GM12878 (cell line): ENCODE results near the gene ERVK3-1. TPM values are rescaled to one million over a fixed set of nuclear protein-coding genes. Genes with fewer than 3 reads are reported as not detected.

ENCODE experiments used
- ATAC-seq: fragments of 200-7000 bp; cut with Tn5 transposase; 3 replicates; pipeline ENCODE4 v1.9.1; 2020; ENCODE audit warnings: mild to moderate bottlenecking, moderate library complexity
- BruUV-seq: library from RNA; stranded (reverse); fragments of 400-500 nt; replicated peaks from 2 replicates; lab custom pipeline; 2021; lab: Mats Ljungman, UMichigan
- CTCF ChIA-PET: fragments of 300-600 bp; sonication (Branson Sonifier 250); formaldehyde crosslinking; extraction: SDS; loops from one replicate; lab custom pipeline; 2021; ENCODE audit warnings: inconsistent platforms; lab: Yijun Ruan, JAX
- POLR2A ChIA-PET: fragments of 350-600 bp; formaldehyde crosslinking; extraction: SDS; loops from one replicate; lab custom pipeline; 2021; ENCODE audit warnings: inconsistent platforms; lab: Charles Lee
- RAD21 ChIA-PET: fragments of 300-600 bp; sonication (Branson Sonifier 250); formaldehyde crosslinking; loops from one replicate; lab custom pipeline; 2023; ENCODE audit warnings: antibody characterized with exemption; ENCODE audit not compliant: unreplicated experiment; lab: Charles Lee
- SMC1A ChIA-PET: fragments of 300-600 bp; sonication (Branson Sonifier 250); formaldehyde crosslinking; loops from one replicate; lab custom pipeline; 2023; ENCODE audit not compliant: unreplicated experiment, uncharacterized antibody; lab: Charles Lee
- DNase-seq: peaks from one replicate; pipeline ENCODE4 v3.0.0-alpha.2; 2011; ENCODE audit warnings: low read depth, low spot score
- FAIRE-seq: peaks from 3 replicates; lab custom pipeline; 2011; peaks lifted over from hg19 to GRCh38; lab: Jason Lieb, UNC
- H2AFZ ChIP-seq: 2 replicates; pipeline ENCODE4 v1.6.0; 2011; ENCODE audit warnings: low read depth, low read length, control low read depth; ENCODE audit not compliant: control insufficient read depth
- H3K27ac ChIP-seq: 2 replicates; pipeline ENCODE4 v1.5.1; 2011; ENCODE audit warnings: control low read depth; ENCODE audit not compliant: control insufficient read depth, insufficient read depth
- H3K27me3 ChIP-seq, 2 experiments: replicated peaks in 1 of 2; 2 replicates each; pipeline versions ENCODE4 v1.6.0 to v1.6.1; 2011; ENCODE audit warnings: low read length in 1 of 2; ENCODE audit not compliant: control insufficient read depth in 2 of 2, insufficient read depth in 2 of 2
- H3K36me3 ChIP-seq, 2 experiments: 2 replicates each; pipeline ENCODE4 v1.5.1; 2011; ENCODE audit warnings: low read length in 1 of 2; ENCODE audit not compliant: control insufficient read depth in 2 of 2, insufficient read depth in 2 of 2
- H3K4me1 ChIP-seq: 2 replicates; pipeline ENCODE4 v1.6.1; 2011; ENCODE audit warnings: mild to moderate bottlenecking, low read length, moderate library complexity, mixed read lengths; ENCODE audit not compliant: control insufficient read depth, insufficient read depth
- H3K4me2 ChIP-seq: 2 replicates; pipeline ENCODE4 v1.6.0; 2011; ENCODE audit warnings: control low read depth; ENCODE audit not compliant: control insufficient read depth, insufficient read depth
- H3K4me3 ChIP-seq: fragments of 200-600 bp; sonication (generic); 2 replicates; pipeline ENCODE4 v1.5.1; 2016
- H3K79me2 ChIP-seq: 2 replicates; pipeline ENCODE4 v1.6.0; 2011; ENCODE audit warnings: low read length; ENCODE audit not compliant: control insufficient read depth, insufficient read depth
- H3K9ac ChIP-seq: 2 replicates; pipeline ENCODE4 v1.8.0; 2011; ENCODE audit warnings: low read length, control low read depth, mixed read lengths; ENCODE audit not compliant: control insufficient read depth, insufficient read depth
- H3K9me3 ChIP-seq: replicated peaks from 3 replicates; pipeline ENCODE4 v1.5.1; 2011; ENCODE audit warnings: mild to moderate bottlenecking, low read length; ENCODE audit not compliant: control insufficient read depth, insufficient read depth
- H4K20me1 ChIP-seq: 2 replicates; pipeline ENCODE4 v1.6.0; 2011; ENCODE audit not compliant: control insufficient read depth, insufficient read depth
- BHLHE40 ChIP-seq, 2 experiments: fragments of 450-650 bp in 1 of 2; IDR thresholded peaks; 2 replicates each; pipeline ENCODE4 v1.6.1; 2011 to 2017; ENCODE audit warnings: low read depth in 2 of 2, borderline replicate concordance in 1 of 2, improper control_type of control experiment in 1 of 2, low read length in 1 of 2, mild to moderate bottlenecking in 1 of 2
- NKRF ChIP-seq: fragments of 450-650 bp; conservative IDR thresholded peaks from 2 replicates; pipeline ENCODE4 v1.6.1; 2017; ENCODE audit warnings: mild to moderate bottlenecking, moderate library complexity
- RAD21 ChIP-seq: IDR thresholded peaks from 2 replicates; pipeline ENCODE4 v1.6.1; 2011; ENCODE audit warnings: mild to moderate bottlenecking, low read depth, low read length, moderate library complexity; ENCODE audit not compliant: insufficient read depth
- REST ChIP-seq: IDR thresholded peaks from 2 replicates; pipeline ENCODE4 v1.6.1; 2012; ENCODE audit warnings: mild to moderate bottlenecking, low read depth, low read length
- SIN3A ChIP-seq: IDR thresholded peaks from 2 replicates; pipeline ENCODE4 v1.6.1; 2012; ENCODE audit warnings: low read depth, low read length, improper control_type of control experiment
- SREBF1 ChIP-seq: IDR thresholded peaks from 2 replicates; pipeline ENCODE4 v1.6.1; 2012; ENCODE audit warnings: mild to moderate bottlenecking, low read length
- ZBTB40 ChIP-seq: fragments of 450-650 bp; IDR thresholded peaks from 2 replicates; pipeline ENCODE4 v1.6.1; 2016; ENCODE audit warnings: mild to moderate bottlenecking, moderate library complexity, borderline replicate concordance
- WGBS: methylation state at CpG from one replicate; pipeline ENCODE4 v1.1.6; 2016; ENCODE audit warnings: low lambda C conversion rate; ENCODE audit not compliant: insufficient replicate concordance, insufficient coverage; ENCODE audit errors: missing lambda C conversion rate; 5-methylcytosine and 5-hydroxymethylcytosine counted together
- in situ Hi-C: fragments of 300-500 bp; cut with MboI; formaldehyde crosslinking; loops from 9 replicates; pipeline ENCODE4 v1.14.3; 2018; ENCODE audit warnings: mixed read lengths
- intact Hi-C: fragments of 100-400 bp; cut with micrococcal nuclease; formaldehyde crosslinking; loops from one replicate; pipeline ENCODE4 v1.14.2; 2022; ENCODE audit not compliant: unreplicated experiment
- polyA plus RNA-seq, 11 experiments: library from polyadenylated mRNA; depleted of rRNA in 4 of 11; unstranded in 6 of 11; stranded (reverse) in 5 of 11; fragments of >200 nt; fragmentation: Nextera tagmentation in 4 of 11; fragmentation: Illumina TruSeq in 1 of 11; extraction: Ambion mirVana in 4 of 11; extraction: Trizol in 1 of 11; gene quantifications; 1 replicate in 1 of 11; 2 replicates in 10 of 11; pipeline versions ENCODE4 v1.2.1 to v1.2.3, GENCODE V29; 2011 to 2016; ENCODE audit warnings: inconsistent platforms in 2 of 11, missing spikeins in 2 of 11, low read depth in 1 of 11
- total RNA-seq, 4 experiments: library from RNA; depleted of rRNA in 3 of 4; stranded (reverse); fragments of >200 nt in 3 of 4; fragmentation: Illumina TruSeq in 1 of 4; extraction: Trizol in 1 of 4; gene quantifications; 2 replicates each; pipeline versions ENCODE4 v1.2.1 to v1.2.3, GENCODE V29; 2013 to 2021

ERVK3-1 gene
- total and polyA plus RNA-seq, 10 of the 15 experiments (the other 5 are each of a cell fraction or from before 2014, with no cell fraction given), result 59.3 to 172 (median 95.8) TPM

GRCh38 chr19:58317476-58318072 lies 12.4 kb downstream of the ERVK3-1 start:
- BruUV-seq, result no TSS peak
- intact Hi-C loops, result no loop called here
- Histone ChIP-seq H2AFZ (no peak overlapping the region), H3K27ac (no peak overlapping the region), H3K27me3 (no peaks in the 10 kb centered on the region), H3K9me3 (no peaks in the 10 kb centered on the region; the same call in 2 of the 3 replicates), H3K36me3 (peaks cover 3 to 10% of the 10 kb centered on the region in 2 experiments), H3K79me2 (no peaks in the 10 kb centered on the region), H3K4me2 (no peak overlapping the region), H3K4me3 (no peak overlapping the region), H3K4me1 (no peaks in the 10 kb centered on the region), H4K20me1 (no peaks in the 10 kb centered on the region), H3K9ac (no peak overlapping the region)
- DNase-seq (no peak), ATAC-seq (peak; percentile 26; the same call in 1 of the 3 replicates), FAIRE-seq (no peak)
- ChIA-PET SMC1A (no interaction called here), RAD21 (no interaction called here), CTCF (no interaction called here), POLR2A (interaction anchor here (0.6 to 1.2 kb wide), 4 partner anchors 11 to 226 kb away, joined by 3 to 5 read pairs (median 3); partner anchors contain the start of gene TRIM28)
- WGBS, result 85% methylated on average over 6 of the region's 7 CpGs
- in situ Hi-C loops, result no loop called here
- peak; percentile 55; the same call in 1 of the 2 replicates for TF ChIP-seq ZBTB40
- TF ChIP-seq RAD21, result no peak
- TF ChIP-seq SIN3A, result peak; percentile 57; the same call in 1 of the 2 replicates
- peak; percentile 91 for TF ChIP-seq REST
- 0 out of 2 replicates have a peak, but pooled peaks have one; percentile 37 for TF ChIP-seq NKRF
- TF ChIP-seq BHLHE40 (IDR thresholded peaks at IDR 0.05; ENCODE audit: borderline replicate concordance in 1 of 2, low read depth in 2 of 2, low read length in 1 of 2), result no peak
- peak; percentile 69; the same call in 1 of the 2 replicates for TF ChIP-seq SREBF1
